Stimulated activated CD4-positive, alpha-beta T cell treated with anti-CD3 and anti-CD28 coated beads, Interleukin-2, amount 100 ng/mL, for 48 hours (primary cell): ENCODE results near the gene OR52I2.

Source experiments
- DNase-seq, 2 donors: peaks; one replicate each; pipeline ENCODE4 v3.0.0-alpha.2; 2020

Gene OR52I2

DNA sequence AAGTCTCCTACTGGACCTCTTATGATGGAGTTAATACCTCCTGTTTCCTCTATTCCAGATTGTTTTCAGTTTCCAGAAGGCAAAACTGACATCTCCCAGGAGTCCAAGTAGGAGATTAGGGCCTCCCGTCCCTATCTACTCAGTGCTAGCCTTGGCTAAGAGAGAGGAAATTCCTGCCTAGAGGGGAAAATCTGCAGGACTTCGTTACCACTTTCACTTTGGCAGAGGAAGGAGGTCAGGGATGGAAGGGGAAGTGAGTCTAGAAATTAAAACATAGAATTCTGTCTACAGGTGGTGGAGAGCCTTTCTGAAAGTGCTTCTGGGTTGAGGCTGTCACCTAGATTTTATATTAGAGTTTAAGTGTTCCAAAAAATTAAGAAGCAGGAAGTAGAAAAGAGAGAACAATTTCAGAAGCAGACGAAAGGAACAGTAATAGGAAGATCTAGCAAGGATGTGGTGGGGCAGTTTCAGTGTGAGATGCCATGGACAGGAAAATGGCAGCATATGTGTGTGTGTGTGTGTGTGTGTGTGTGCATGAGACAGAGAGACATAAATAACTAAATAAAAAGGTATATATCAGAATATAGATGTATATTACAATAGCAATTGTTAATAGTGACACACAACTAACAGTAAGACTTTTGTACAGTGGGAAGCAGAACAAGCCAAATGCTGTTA is 28.9 kb downstream of the OR52I2 start:
- DNase-seq = no peak

DNA sequence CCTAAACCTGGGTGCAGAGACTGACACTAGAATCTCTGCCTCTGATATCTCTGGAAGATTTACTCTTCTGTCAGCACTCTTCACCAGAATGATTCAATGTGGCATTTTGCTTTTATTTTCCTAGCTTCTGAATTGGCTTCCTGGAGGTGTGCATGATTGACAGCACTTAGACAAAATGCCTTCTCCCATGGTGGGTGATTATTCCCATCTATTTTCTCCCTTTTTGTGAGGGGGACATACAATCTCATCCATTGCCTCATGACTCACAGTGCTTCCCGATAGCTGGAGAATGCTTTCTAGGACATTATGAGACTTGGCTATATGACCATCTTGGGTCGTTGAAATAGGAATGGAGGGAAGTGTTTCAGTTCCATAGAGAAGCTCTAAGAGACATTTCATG is 30.4 kb downstream of the OR52I2 start:
- DNase-seq = no peak

DNA sequence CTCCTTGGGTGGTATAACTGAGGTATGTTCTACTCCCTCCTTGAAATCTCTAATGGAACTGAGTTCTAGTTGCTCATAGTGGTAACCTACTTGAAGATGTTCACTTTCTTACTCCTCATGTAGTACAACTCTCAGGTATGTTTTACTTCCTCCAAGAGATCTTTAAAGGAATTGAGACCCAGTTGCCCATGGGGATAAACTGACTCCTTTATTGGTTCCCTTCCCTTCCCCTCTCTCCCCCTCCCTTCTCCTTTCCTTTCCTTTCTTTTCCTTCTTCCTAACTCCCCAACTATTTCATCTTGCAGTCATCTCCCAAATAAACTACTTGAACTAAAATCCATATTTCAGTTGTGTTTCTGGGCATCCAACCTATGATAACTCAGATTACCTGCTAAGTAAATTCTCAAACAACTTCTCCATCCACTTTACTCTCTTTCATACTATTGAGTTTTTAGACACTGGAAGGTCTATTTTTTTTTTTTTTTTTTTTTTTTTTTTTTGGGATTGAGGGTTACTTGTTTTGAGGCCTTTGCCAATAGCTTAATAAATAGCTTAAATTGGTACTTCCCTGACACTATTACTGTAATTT is 34.4 kb downstream of the OR52I2 start:
- DNase-seq = no peak

GRCh38 chr11:4619514-4619913 is 38.0 kb downstream of the OR52I2 start:
- DNase-seq = no peak

DNA sequence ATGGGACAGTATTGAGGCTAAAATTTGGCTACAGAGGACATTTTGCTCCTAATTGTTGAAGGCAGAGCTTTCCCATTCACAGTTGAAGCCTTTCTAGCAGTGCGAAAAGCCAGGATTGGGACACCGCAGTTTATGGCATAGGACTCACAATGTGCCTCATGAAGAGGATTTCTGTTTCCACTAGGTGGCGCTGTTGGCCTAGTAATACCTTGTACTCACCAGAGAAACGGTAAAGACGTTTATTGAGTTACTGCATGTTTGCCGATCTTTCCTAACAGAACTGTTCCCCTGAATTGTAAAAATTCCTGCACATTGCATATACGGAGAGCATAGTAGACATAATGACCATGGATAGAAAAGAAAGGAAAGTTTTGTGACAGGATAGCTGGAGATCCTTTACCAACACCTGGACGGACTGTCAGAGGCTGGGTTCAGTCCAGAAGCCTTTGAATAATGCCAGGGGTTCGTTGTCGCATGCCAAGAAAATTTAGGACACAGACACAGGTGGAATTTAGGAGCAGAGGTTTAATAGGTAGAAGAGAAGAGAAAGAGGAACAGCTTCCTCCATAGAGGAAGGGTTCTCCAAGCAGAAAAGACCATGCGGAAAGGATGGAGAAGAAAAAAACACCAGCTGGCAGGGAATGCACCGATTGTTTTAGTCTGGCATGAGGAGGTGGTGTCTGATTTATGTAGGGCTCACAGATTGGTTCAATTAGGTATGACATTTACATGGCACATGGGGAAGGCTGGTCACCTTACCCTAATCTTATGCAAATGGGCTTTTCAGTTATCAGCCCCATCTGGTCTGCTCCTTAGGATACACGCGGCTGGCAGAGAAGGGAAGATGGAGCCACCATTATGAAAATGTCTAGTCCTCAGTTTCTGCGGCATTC is 44.9 kb downstream of the OR52I2 start:
- DNase-seq = peak; percentile 55 to 61

DNA sequence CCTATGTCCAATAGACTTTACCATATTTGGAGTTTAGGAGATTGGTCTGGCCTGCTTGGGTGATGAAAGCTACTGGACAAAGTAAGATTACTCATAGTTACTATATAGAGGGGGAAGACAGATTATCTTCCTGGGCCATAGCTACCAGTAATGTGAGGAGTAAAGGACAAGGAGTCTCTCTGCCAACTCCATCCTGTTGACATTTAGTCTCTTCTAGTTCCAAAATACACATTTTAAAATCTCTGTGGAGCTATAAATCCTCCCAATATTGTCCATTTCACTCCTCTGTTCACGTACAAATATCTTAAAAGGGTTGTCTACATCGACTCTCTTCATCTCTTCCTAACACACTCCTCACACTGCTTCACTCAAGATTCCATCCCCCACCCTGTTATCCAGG is 54.6 kb downstream of the OR52I2 start:
- DNase-seq = no peak

DNA sequence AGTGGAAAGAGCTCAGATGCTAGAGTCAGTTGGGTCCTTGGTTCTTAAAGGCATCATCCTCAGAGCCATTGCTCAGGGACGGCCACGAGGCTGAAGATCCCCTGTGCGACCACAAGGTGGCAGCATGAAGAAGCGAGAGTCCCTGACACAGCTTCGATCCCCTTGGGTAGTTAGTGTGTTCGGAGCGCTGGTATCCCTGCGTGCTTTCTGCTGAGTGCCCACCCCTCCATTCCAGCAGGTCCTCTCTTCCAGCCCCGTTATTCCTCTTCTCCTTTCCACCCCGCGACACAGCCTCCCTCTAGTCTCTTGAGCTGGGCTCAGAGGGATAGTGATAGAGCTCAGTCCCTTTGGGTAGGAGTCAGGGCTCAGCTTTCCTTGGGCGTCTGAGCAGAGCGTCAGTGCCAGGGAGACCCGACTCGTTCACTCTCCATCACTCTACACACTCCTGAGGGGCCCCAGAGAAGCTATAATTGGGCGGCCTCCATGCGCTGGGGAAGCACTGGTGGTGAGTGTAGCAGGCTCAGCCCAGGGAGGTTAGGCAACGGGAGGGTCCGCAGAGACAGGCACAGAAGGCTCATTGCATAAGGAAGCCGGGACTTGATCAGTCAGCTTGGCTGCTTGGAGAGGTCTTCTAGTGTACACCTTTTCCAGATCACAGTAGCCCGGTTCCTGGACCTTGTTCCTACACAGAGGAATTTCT is 55.6 kb downstream of the OR52I2 start, which contains the start of gene OR51D1:
Gene OR51D1 (plus strand): TSS at position 516 of the 700 bp plus-strand sequence. CDS start 2,314 bp downstream, outside the sequence.
- DNase-seq = peak; percentile 66 to 68

GRCh38 chr11:4637662-4638047 is 56.1 kb downstream of the OR52I2 start:
- DNase-seq = no peak

GRCh38 chr11:4639931-4640330 is 58.4 kb downstream of the OR52I2 start:
- DNase-seq = no peak

GRCh38 chr11:4641501-4641900 is 60.0 kb downstream of the OR52I2 start:
- no peak for DNase-seq

GRCh38 chr11:4642043-4642442 is 60.5 kb downstream of the OR52I2 start:
- DNase-seq = no peak
